KMS-11 (cell line): ENCODE data around the gene TMEM151A.

ENCODE experiments used
- H2AFZ ChIP-seq: fragments of 200-600 bp; sonication (generic); 2 replicates; pipeline ENCODE4 v1.6.1; 2016; ENCODE audit warnings: antibody characterized with exemption, mixed run types, low read depth
- H3K27ac ChIP-seq: fragments of 200-600 bp; sonication (generic); 2 replicates; pipeline ENCODE4 v1.6.1; 2016; ENCODE audit warnings: mild to moderate bottlenecking, mixed run types
- H3K27me3 ChIP-seq: fragments of 200-600 bp; sonication (generic); 2 replicates; pipeline ENCODE4 v1.6.1; 2017; ENCODE audit warnings: mild to moderate bottlenecking, low read depth, mixed run types, moderate library complexity; ENCODE audit not compliant: insufficient read depth
- H3K36me3 ChIP-seq: fragments of 200-600 bp; sonication (generic); 2 replicates; pipeline ENCODE4 v1.6.1; 2017; ENCODE audit warnings: mild to moderate bottlenecking, mixed run types; ENCODE audit not compliant: insufficient read depth
- H3K4me1 ChIP-seq: fragments of 200-600 bp; sonication (generic); 2 replicates; pipeline ENCODE4 v1.6.1; 2016; ENCODE audit warnings: mild to moderate bottlenecking, low read depth, mixed run types; ENCODE audit not compliant: poor library complexity, severe bottlenecking
- H3K4me2 ChIP-seq: fragments of 200-600 bp; sonication (generic); 2 replicates; pipeline ENCODE4 v1.7.0; 2016; ENCODE audit warnings: mild to moderate bottlenecking, mixed run types
- H3K4me3 ChIP-seq: fragments of 200-600 bp; sonication (generic); IDR thresholded peaks from 2 replicates; pipeline ENCODE4 v1.6.1; 2017; ENCODE audit warnings: low read depth, low read length, mixed read lengths; ENCODE audit not compliant: insufficient read depth
- H3K79me2 ChIP-seq: fragments of 200-600 bp; sonication (generic); 2 replicates; pipeline ENCODE4 v1.6.1; 2016; ENCODE audit warnings: low read depth, mixed run types; ENCODE audit not compliant: insufficient read depth
- H3K9ac ChIP-seq: fragments of 200-600 bp; sonication (generic); 2 replicates; pipeline ENCODE4 v1.6.1; 2016; ENCODE audit warnings: mild to moderate bottlenecking, mixed run types
- H4K20me1 ChIP-seq: fragments of 200-600 bp; sonication (generic); 2 replicates; pipeline ENCODE4 v1.6.1; 2016; ENCODE audit warnings: mild to moderate bottlenecking, mixed run types; ENCODE audit not compliant: insufficient read depth
- TF ChIP-seq, protein P1 (sequence below): fragments of 200-600 bp; sonication (generic); conservative IDR thresholded peaks from 2 replicates; pipeline ENCODE4 v1.6.1; 2017; ENCODE audit warnings: low read depth, mild to moderate bottlenecking, antibody characterized with exemption, low read length, moderate library complexity, mixed read lengths

Gene TMEM151A

DNA sequence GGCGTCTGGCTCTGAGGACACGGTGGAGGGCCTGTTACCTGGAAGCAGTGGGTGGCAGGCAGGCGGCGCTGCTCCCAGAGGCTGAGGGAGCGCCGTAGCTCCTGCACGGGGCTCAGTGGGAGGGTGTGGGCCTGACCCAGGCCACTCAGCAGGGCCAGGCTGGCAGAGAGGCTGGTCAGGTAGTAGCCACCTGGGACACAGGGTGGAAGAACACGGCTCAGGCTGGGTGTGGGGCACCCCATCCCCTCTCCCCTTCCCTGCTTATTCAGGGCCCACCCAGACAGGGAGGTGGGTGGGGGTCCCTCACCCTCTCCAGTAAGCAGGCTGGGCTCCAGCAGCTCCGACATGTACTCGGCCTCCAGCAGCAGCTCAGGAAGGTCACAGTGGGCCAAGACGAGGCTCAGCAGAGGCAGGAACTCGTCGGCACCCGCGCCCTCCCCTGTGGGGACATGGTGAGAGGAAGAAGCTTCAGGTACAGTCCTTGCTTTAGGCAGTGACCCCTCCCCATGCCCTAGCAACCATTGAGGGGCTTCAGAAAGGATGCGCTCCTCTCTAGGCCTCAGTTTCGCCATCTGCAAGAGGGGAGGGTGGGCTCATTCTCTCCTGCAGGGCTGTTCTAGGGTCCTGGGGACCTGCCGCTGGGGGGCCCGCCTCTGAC lies 41.7 kb downstream of the TMEM151A start:
- H3K9ac ChIP-seq: no peak overlapping the region

DNA sequence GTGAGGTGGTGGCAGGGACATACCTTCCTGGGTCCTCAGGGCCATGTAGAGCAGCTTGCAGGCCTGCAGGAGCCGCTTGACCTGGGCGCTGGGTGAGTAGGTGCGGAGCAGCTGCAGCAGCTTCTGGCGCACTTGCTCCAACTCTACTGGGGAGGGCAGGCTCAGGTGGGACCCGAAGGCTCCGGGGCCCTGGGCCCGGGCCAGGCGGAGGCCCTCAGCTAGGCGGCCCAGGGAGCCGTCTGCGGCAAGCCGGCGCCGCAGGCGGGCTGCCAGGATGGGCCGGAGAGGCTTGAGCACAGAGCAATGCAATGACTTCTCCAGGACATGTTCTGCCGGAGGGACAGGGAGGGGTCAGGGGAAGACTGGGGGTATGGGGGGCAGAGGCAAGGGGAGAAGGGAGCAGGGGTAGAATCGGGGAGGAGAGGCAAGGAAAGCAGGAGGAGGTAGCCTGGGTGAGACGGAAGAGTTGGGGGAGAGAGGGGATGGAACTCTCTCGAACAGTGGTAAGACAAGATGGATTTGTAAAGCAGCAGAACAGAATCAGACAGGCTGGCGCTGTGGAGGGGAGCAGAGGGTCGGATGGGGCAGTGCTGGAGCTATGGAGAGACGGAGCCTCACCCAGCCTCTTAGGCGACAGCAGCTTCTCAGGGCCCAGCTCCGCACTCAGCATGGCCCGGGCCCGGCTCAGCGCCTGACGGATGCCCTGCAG lies 42.4 kb downstream of the TMEM151A start:
- TF ChIP-seq, protein P1, sequence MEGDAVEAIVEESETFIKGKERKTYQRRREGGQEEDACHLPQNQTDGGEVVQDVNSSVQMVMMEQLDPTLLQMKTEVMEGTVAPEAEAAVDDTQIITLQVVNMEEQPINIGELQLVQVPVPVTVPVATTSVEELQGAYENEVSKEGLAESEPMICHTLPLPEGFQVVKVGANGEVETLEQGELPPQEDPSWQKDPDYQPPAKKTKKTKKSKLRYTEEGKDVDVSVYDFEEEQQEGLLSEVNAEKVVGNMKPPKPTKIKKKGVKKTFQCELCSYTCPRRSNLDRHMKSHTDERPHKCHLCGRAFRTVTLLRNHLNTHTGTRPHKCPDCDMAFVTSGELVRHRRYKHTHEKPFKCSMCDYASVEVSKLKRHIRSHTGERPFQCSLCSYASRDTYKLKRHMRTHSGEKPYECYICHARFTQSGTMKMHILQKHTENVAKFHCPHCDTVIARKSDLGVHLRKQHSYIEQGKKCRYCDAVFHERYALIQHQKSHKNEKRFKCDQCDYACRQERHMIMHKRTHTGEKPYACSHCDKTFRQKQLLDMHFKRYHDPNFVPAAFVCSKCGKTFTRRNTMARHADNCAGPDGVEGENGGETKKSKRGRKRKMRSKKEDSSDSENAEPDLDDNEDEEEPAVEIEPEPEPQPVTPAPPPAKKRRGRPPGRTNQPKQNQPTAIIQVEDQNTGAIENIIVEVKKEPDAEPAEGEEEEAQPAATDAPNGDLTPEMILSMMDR: no peak
- Histone ChIP-seq H3K79me2 (no peaks in the 10 kb centered on the region), H3K4me3 (no peak overlapping the region), H3K27ac (no peak overlapping the region), H3K27me3 (peaks cover 25% of the 10 kb centered on the region; the same call in 1 of the 2 replicates), H3K9ac (no peak overlapping the region), H3K36me3 (no peaks in the 10 kb centered on the region), H4K20me1 (no peaks in the 10 kb centered on the region), H3K4me2 (no peak overlapping the region), H3K4me1 (peaks cover 6% of the 10 kb centered on the region), H2AFZ (no peak overlapping the region)

More for the DNA sequence above, 41.7 kb downstream of the TMEM151A start:
- no peak overlapping the region for H3K4me2 ChIP-seq
- H3K79me2 ChIP-seq: no peaks in the 10 kb centered on the region
- TF ChIP-seq, protein P1: no peak
- H3K27ac ChIP-seq: no peak overlapping the region
- H4K20me1 ChIP-seq: no peaks in the 10 kb centered on the region
- peaks cover 25% of the 10 kb centered on the region; the same call in 1 of the 2 replicates for H3K27me3 ChIP-seq
- no peak overlapping the region for H3K4me3 ChIP-seq
- H3K36me3 ChIP-seq: no peaks in the 10 kb centered on the region
- H3K4me1 ChIP-seq: peaks cover 10% of the 10 kb centered on the region
- no peak overlapping the region for H2AFZ ChIP-seq

DNA sequence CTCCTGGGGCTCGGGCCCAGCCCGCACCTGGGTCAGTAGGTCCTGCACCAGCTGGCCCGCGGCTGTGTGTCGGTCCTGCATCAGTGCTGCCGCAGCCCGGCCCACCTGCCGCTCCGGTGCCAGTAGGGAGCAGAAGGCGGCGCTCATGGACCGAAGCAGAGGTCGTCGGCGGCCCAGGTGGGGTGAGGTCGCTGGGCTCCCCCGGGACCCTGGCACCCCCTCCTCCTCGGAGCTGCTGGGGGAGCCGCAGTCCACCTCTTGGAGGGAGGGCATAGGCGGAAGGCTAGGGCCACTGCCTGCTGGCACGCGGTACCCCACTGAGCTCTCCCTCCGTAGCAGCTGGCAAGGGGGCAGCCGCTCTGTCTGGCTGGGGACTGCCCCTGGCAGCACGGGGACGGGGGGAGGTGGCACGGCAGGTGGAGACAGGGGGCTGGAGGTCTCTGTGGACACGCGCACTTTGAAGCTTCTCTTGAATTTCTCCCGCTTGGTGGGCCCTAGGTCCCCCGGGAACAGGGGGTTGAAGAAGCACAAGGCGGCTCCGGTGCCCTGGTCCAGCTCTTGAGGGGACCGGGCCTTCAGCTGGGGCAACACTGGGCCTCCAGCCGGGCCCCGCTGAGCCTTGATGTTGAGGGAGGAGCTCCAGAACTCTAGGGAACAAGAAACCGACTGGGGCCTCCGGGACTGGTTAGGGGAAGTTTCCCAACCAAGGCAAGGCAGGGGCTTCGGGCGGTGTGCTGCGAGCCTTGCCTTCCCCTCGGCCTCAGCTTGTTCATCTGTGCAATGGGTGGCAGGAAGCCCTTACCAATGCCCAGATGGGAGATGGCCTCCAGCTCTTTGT lies 43.1 kb downstream of the TMEM151A start:
- H4K20me1 ChIP-seq: no peaks in the 10 kb centered on the region
- H3K36me3 ChIP-seq: no peaks in the 10 kb centered on the region
- TF ChIP-seq, protein P1: no peak
- H3K4me3 ChIP-seq: no peak overlapping the region
- H3K79me2 ChIP-seq: no peaks in the 10 kb centered on the region
- H3K27ac ChIP-seq: no peak overlapping the region
- H3K27me3 ChIP-seq: peaks cover 25% of the 10 kb centered on the region; the same call in 1 of the 2 replicates
- peaks cover 6% of the 10 kb centered on the region for H3K4me1 ChIP-seq
- no peak overlapping the region for H2AFZ ChIP-seq
- no peak overlapping the region for H3K4me2 ChIP-seq
- no peak overlapping the region for H3K9ac ChIP-seq

DNA sequence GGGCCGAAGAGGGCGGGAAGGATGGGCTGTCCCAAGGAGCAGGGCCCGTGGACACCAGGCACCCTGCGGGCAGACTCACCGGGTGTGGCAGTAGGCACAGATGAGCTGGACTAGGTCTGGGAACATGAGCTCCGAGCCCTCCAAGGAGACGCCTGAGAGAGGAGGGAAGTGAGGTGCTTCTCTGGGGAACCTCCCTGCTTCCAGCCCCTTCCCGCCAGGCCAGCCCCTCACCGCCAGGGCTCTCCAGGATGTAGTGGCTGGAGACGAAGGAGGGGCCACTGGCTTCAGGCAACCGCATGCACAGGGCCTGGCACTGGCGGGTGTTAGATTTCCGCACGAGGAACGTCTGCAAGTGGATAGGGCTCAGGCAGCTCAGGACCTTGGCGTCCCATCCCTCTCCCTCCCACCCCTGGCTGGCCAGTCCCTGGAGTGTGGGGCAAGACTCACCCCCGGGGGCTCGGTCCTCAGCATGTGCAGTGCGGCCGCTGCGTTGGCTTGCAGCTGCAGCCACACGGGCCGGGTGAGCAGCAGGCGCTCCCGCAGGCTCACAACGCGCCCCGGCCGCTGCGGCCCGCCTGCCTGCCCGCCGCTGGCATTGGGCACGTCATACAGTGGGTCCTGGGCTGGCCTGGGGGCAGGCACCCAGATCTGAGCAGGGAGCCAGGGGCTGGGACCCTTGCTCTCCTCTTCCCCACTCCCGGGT lies 44.0 kb downstream of the TMEM151A start:
- no peak overlapping the region for H3K9ac ChIP-seq
- H2AFZ ChIP-seq: no peak overlapping the region
- H3K4me3 ChIP-seq: no peak overlapping the region
- H3K36me3 ChIP-seq: no peaks in the 10 kb centered on the region
- no peaks in the 10 kb centered on the region for H3K79me2 ChIP-seq
- peaks cover 6% of the 10 kb centered on the region for H3K4me1 ChIP-seq
- peaks cover 25% of the 10 kb centered on the region; the same call in 1 of the 2 replicates for H3K27me3 ChIP-seq
- H3K27ac ChIP-seq: no peak overlapping the region
- TF ChIP-seq, protein P1: no peak
- no peak overlapping the region for H3K4me2 ChIP-seq
- H4K20me1 ChIP-seq: no peaks in the 10 kb centered on the region
